GM12878 (cell line): ENCODE data around the gene PDE6D.

Experiments
- FOS ChIP-seq: IDR thresholded peaks from 3 replicates; pipeline ENCODE4 v1.6.1; 2011; ENCODE audit warnings: borderline replicate concordance; ENCODE audit not compliant: insufficient read length; ENCODE audit errors: extremely low read depth
- MYC ChIP-seq: IDR thresholded peaks from 2 replicates; pipeline ENCODE4 v1.6.1; 2011; ENCODE audit warnings: mild to moderate bottlenecking, low read length, moderate library complexity, inconsistent platforms; ENCODE audit not compliant: insufficient read depth, insufficient replicate concordance, insufficient read length, severe bottlenecking

DNA sequence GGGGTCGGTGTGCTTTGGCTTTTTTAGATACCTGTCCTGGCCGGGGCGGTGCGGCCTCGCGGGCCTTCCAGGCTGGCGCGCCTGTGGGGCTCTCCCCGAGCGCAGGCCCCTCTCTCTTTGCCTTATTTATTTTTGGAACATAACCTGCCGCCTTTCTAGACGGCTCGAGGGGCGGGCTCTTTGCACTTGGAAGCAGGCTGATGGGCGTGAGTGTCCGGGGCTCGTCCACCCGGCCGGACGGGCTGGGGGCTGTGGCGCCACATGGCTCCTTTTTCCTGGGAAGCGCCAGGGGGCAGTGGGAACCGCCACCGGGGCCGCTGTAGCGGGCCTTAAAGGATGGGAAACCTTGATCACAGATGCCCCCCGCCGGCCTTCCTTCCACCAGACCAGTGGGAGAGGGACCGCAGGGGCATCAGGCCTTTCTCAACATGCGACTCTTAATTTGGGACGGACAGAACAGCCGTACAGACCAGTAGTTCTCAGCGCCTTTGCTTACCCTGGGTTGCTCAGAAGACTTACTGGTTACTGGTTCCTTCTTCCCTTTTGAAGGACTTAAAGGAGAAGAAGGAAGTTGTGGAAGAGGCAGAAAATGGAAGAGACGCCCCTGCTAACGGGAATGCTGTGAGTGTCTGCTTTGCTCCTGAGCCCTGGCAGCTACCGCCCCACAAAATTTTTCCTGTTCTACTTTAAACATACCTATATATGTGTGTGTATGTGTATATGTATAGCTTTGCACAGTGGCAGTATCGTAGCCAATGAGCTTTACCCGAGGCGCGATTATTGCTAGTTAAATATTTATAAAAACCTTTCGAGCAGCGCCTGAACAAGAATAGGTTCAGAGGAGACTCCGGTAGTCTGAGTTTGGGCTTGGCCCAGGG is 70.0 kb downstream of the PDE6D start:
- TF ChIP-seq MYC (no peak), FOS (no peak)
